ENCODE data around the gene SH3GL3.

SH3GL3 gene

GRCh38 chr15:83470887-83471286 lies 23.7 kb downstream of the SH3GL3 start:
- no peaks in the 10 kb centered on the region for H3K9me3 ChIP-seq
- TF ChIP-seq CTCF (IDR thresholded peaks at IDR 0.05; ENCODE audit: low read depth, low read length), result no peak
- no peaks in the 10 kb centered on the region for H3K27me3 ChIP-seq
- H3K4me3 ChIP-seq (ENCODE audit: low read depth, low read length), result no peak overlapping the region
- H3K36me3 ChIP-seq, result no peaks in the 10 kb centered on the region
- no peaks in the 10 kb centered on the region for H3K4me1 ChIP-seq
- DNase-seq, result no peak

GRCh38 chr15:83471307-83471866 lies 24.2 kb downstream of the SH3GL3 start:
- H3K9me3 ChIP-seq, result no peaks in the 10 kb centered on the region
- H3K36me3 ChIP-seq, result no peaks in the 10 kb centered on the region
- no peak for DNase-seq
- no peaks in the 10 kb centered on the region for H3K27me3 ChIP-seq
- H3K4me3 ChIP-seq (ENCODE audit: low read depth, low read length), result no peak overlapping the region
- no peaks in the 10 kb centered on the region for H3K4me1 ChIP-seq
- no peak for TF ChIP-seq CTCF (IDR thresholded peaks at IDR 0.05; ENCODE audit: low read depth, low read length)

GRCh38 chr15:83472151-83472550 lies 25.0 kb downstream of the SH3GL3 start:
- H3K36me3 ChIP-seq, result no peaks in the 10 kb centered on the region
- H3K27me3 ChIP-seq, result no peaks in the 10 kb centered on the region
- H3K9me3 ChIP-seq, result no peaks in the 10 kb centered on the region
- no peaks in the 10 kb centered on the region for H3K4me1 ChIP-seq
- TF ChIP-seq CTCF (IDR thresholded peaks at IDR 0.05; ENCODE audit: low read depth, low read length), result no peak
- H3K4me3 ChIP-seq (ENCODE audit: low read depth, low read length), result no peak overlapping the region
- no peak for DNase-seq

- Histone ChIP-seq H3K27me3 (no peaks in the 10 kb centered on the region), H3K4me1 (no peaks in the 10 kb centered on the region), H3K9me3 (no peaks in the 10 kb centered on the region), H3K4me3 (ENCODE audit: low read depth, low read length) (no peak overlapping the region), H3K36me3 (no peaks in the 10 kb centered on the region)
- TF ChIP-seq CTCF (IDR thresholded peaks at IDR 0.05; ENCODE audit: low read depth, low read length), result no peak
- no peak for DNase-seq
Observed at GRCh38 chr15:83472797-83473196, 25.7 kb downstream of the SH3GL3 start.

GRCh38 chr15:83474578-83474977 lies 27.4 kb downstream of the SH3GL3 start:
- H3K9me3 ChIP-seq, result no peaks in the 10 kb centered on the region
- no peaks in the 10 kb centered on the region for H3K27me3 ChIP-seq
- DNase-seq, result no peak
- no peaks in the 10 kb centered on the region for H3K4me1 ChIP-seq
- no peak overlapping the region for H3K4me3 ChIP-seq (ENCODE audit: low read depth, low read length)
- H3K36me3 ChIP-seq, result no peaks in the 10 kb centered on the region
- no peak for TF ChIP-seq CTCF (IDR thresholded peaks at IDR 0.05; ENCODE audit: low read depth, low read length)

- Histone ChIP-seq H3K27me3 (no peaks in the 10 kb centered on the region), H3K9me3 (no peaks in the 10 kb centered on the region), H3K4me3 (ENCODE audit: low read depth, low read length) (no peak overlapping the region), H3K36me3 (no peaks in the 10 kb centered on the region), H3K4me1 (no peaks in the 10 kb centered on the region)
- no peak for DNase-seq
- no peak for TF ChIP-seq CTCF (IDR thresholded peaks at IDR 0.05; ENCODE audit: low read depth, low read length)
Observed at GRCh38 chr15:83475551-83475950, 28.4 kb downstream of the SH3GL3 start.
